Measurements from ENCODE around the gene QPCTL.
A peak's percentile ranks its signal among the peaks of the same experiment; 100 is the strongest.
"Not testable (repeated sequence)": the region's sequence is repeated elsewhere in the genome, so short reads cannot be mapped to it uniquely, and the experiment has no call there.

QPCTL gene

DNA sequence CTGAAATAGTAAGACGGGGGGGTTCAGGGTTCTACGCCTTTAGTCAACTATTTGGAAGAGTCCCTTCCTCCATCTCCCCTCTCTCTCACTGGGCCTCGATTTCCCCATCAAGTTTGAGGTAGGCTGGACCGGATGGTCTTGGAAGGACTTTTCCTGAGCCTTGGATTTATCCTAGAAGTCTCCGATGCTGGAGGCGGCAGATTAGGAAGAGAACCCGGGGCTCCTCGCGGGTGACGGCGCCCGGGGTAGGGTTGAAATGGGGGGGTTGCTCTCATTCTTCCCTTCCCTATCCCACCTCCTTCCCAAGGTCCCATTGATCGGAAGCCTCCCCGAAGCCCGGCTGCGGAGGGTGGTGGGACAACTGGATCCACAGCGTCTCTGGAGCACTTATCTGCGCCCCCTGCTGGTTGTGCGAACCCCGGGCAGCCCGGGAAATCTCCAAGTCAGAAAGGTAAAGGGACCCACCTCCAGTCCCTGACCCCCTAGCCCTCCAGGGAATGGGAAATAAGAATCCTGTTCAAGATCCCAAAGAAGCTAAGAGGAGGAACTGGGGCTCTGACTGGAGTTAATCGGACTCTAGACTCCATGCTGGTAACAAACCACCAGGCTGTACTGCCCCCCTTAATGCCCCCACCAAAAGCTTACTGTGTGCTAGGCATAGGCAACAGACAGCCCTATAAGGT lies 781 bp downstream of the QPCTL start:
- Mint-ChIP-seq H3K4me1 (ENCODE audit: low read depth) (peaks cover 25% of the 10 kb centered on the region), H3K27ac (peak overlapping the region; percentile 99), H3K36me3 (peaks cover 8% of the 10 kb centered on the region), H3K9me3 (ENCODE audit: low read depth) (no peaks in the 10 kb centered on the region), H3K4me3 (peak overlapping the region; percentile 98), H3K27me3 (no peaks in the 10 kb centered on the region)

DNA sequence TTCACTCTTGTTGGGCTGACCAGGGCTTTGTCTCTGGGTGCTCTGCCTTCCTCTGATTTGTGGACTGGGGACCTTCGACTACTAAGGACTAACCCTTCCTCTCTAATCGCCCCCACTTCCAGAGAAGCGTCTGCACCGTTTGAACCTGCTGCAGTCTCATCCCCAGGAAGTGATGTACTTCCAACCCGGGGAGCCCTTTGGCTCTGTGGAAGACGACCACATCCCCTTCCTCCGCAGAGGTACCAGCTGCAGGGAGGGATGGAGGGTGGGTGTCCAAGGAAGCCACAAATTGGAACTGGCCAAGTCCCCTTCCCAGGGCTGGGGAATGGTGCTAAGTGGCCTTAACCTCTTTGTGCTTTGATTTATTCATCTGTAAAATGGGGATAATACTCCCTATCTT lies 9.2 kb downstream of the QPCTL start:
- Mint-ChIP-seq H3K4me3 (no peak overlapping the region), H3K4me1 (ENCODE audit: low read depth) (peaks cover 6% of the 10 kb centered on the region), H3K9me3 (ENCODE audit: low read depth) (no peaks in the 10 kb centered on the region), H3K27ac (no peak overlapping the region), H3K27me3 (no peaks in the 10 kb centered on the region), H3K36me3 (peaks cover 7% of the 10 kb centered on the region)

DNA sequence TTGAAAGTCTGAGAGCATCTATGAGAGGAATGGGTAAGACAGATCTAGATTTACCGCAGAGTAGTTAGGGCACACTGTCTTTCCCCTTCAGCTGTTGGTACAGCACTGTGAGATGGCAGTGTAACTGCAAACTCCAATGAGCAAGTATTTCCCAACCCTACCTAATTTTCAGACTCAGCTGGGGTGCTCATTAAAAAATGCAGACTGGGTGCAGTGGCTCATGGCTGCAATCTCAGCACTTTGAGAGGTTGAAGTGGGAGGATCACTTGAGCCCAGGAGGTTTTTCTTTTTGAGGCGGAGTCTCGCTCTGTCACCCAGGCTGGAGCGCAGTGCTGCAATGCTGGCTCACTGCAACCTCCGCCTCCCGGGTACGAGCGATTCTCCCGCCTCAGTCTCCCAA lies 12.6 kb downstream of the QPCTL start:
- Mint-ChIP-seq H3K36me3 (peaks cover 3% of the 10 kb centered on the region), H3K4me3 (no peak overlapping the region), H3K4me1 (ENCODE audit: low read depth) (peaks cover 7% of the 10 kb centered on the region), H3K27me3 (no peaks in the 10 kb centered on the region), H3K27ac (no peak overlapping the region), H3K9me3 (ENCODE audit: low read depth) (no peaks in the 10 kb centered on the region)

DNA sequence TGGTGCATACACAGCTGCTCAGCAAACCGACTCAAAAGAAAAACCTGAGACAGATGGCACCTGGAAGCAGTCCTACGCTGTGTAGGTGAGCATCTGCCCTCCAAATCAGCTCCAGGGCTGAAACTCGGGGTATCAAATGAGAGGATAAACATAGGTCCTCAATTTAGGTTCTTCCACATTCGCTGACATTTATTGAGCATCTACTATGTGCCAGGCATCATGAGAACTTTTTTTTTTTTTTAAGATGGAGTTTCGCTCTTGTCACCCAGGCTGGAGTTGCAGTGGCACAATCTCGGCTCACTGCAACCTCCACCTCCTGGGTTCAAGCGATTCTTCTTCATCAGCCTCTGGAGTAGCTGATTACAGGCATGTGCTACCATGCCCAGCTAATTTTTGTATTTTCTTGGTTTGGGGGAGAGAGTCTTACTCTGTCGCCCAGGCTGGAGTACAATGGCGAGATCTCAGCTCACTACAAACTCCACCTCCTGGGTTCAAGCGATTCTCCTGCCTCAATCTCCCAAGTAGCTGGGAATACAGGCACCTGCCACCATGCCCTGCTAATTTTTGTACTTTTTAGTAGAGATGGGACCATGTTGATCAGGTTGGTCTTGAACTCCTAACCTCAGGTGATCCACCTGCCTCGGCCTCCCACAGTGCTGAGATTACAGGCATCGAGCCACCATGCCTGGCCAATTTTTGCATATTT lies 13.4 kb downstream of the QPCTL start:
- Mint-ChIP-seq H3K9me3 (ENCODE audit: low read depth) (no peaks in the 10 kb centered on the region), H3K27ac (no peak overlapping the region), H3K4me1 (ENCODE audit: low read depth) (peaks cover 13% of the 10 kb centered on the region), H3K4me3 (no peak overlapping the region), H3K27me3 (no peaks in the 10 kb centered on the region), H3K36me3 (peaks cover 3% of the 10 kb centered on the region)

DNA sequence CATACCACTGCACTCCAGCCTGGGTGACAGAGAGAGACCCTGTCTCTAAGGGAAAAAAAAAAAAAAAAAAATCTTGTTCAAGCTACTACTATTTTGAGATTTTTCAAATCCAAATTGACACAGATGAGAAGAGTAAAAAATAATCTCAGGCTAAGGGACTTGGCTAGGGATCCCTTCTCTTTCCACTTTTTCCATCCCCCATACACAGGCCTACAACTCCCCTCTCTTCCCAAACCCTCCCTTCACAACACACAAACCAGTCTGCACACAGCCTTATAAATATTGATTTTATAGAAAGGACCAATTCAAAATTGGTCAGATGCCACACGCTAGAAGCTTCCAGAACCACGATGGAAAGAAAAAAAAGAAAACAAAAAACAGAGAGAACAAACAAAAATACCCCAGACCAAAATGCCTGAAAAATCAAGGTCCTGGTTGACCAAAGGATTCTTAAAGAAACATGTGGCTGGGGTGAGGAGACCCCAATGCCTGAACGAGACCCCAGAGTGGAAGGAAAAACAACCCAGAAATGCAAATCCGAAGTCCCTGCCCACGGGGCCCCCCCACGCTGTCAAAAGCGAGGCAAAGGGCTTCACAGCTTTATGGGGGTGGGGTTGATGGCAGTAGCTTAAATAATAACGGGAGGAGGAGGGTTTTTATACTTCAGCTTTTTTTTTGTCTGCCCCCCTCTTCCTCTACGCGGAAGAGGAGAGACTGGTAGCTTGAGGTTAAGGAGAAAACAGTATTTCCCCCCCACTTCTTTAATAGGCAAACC lies 18.1 kb downstream of the QPCTL start:
- Mint-ChIP-seq H3K27ac (peak overlapping the region; percentile 69), H3K4me3 (no peak overlapping the region)

DNA sequence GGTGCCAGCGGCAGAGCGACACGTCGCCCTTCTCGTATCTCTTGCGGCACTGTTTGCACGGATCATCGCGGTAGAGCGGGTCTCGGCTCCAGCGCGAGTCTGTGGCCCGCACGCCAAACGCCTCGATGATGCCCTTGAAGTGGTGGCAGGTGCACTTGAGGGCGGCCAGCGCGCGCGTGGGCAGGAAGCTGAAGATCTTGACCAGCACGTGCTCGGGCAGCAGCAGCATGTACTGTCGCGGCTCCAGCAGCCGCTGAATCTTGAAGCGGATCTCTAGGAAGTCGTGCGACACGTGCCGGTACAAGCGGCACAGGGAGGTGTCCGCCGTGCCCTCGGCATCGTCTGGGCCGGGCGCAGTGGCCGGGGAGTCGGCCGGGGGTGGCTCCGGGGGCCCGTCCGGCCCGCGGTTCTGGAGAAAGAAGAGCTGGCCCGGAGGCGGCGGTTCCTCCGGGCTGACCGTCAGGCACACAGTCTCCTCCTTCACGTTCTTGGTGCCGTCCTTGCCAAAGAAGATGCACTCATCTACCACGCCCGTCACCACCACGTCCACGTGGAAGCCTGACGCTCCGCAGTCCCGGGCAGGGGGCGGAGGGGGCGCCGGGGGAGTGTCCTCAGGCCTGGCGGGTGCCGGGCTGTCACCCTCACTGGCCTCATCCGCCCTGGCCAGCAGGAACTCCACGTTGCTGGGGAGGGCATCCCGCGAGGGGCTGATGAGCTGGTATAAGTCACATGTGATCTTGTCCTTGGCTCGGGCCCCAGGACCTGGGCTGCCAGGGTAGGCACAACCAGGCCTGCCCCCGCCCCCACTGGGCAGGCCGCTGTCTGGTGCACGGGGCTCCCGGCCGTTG lies 19.6 kb downstream of the QPCTL start:
- Mint-ChIP-seq H3K9me3 (ENCODE audit: low read depth) (no peaks in the 10 kb centered on the region), H3K27me3 (no peaks in the 10 kb centered on the region), H3K27ac (no peak overlapping the region), H3K4me1 (ENCODE audit: low read depth) (peaks cover 35% of the 10 kb centered on the region), H3K36me3 (no peaks in the 10 kb centered on the region), H3K4me3 (no peak overlapping the region)

More for the DNA sequence above, 18.1 kb downstream of the QPCTL start:
- Mint-ChIP-seq H3K27me3 (no peaks in the 10 kb centered on the region), H3K4me1 (ENCODE audit: low read depth) (peaks cover 26% of the 10 kb centered on the region), H3K9me3 (ENCODE audit: low read depth) (no peaks in the 10 kb centered on the region), H3K36me3 (no peaks in the 10 kb centered on the region)

DNA sequence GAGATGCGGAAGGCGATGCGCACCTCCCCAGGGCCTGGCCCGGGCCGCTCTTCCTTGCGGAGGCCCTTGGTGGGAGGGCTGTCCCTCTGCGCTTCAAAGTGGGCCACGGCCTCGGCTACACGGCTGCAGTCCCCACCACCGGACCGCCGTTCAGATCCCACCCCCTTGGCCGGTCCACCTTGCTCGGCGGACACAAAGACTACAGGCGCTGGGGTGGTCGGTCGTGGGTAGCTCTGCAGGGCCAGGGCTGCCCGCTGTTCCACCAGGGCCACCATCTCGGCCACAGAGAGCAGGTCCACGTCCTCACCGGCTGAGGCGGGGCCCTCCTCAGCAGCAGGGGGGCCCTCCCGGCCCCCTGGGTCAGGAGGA lies 20.2 kb downstream of the QPCTL start:
- H3K4me3 Mint-ChIP-seq, result no peak overlapping the region
- H3K27ac Mint-ChIP-seq, result no peak overlapping the region
- no peaks in the 10 kb centered on the region for H3K9me3 Mint-ChIP-seq (ENCODE audit: low read depth)
- no peaks in the 10 kb centered on the region for H3K36me3 Mint-ChIP-seq
- H3K27me3 Mint-ChIP-seq, result no peaks in the 10 kb centered on the region
- peaks cover 40% of the 10 kb centered on the region for H3K4me1 Mint-ChIP-seq (ENCODE audit: low read depth)

DNA sequence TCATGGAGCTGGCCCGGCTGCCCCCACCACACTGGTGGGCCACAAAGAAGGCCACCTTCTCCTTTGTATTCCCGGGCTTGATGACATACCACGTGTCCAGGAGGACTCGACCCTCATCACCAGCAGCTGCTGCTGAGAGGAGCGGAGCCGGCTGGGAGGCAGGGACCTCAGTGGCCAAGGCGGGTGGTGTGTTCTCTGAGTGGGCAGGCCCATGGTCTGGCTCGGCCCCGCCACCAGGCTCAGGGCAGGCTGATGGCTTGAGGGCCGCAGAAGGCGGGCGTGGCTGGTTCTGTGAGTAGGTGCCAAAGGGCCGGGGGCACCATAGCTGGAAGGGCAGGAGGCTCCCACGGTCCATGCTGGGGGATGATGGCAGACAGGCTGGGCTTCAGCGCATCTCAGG lies 20.7 kb downstream of the QPCTL start:
- Mint-ChIP-seq H3K27me3 (no peaks in the 10 kb centered on the region), H3K36me3 (no peaks in the 10 kb centered on the region), H3K27ac (no peak overlapping the region), H3K4me3 (no peak overlapping the region), H3K9me3 (ENCODE audit: low read depth) (no peaks in the 10 kb centered on the region), H3K4me1 (ENCODE audit: low read depth) (peaks cover 44% of the 10 kb centered on the region)

DNA sequence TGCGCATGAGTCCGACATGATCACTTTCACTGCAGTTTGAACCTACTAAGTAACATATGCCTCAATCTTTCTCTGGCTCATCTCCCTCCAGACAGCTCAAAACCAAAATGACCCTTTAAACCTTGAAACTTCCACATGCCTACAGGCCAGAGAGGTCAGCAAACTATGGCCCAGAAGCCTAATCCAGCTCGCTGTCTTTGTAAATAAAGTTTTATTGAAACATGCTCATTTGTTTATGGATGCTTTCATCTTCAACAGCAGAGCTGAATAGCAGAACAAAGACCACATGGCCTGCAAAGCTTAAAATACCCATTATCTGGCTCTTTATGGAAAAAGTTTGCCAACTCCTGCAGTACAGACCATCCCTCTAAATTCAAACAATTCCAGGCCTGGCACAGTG lies 22.7 kb downstream of the QPCTL start:
- no peaks in the 10 kb centered on the region for H3K27me3 Mint-ChIP-seq
- peaks cover 4% of the 10 kb centered on the region for H3K36me3 Mint-ChIP-seq
- no peaks in the 10 kb centered on the region for H3K9me3 Mint-ChIP-seq (ENCODE audit: low read depth)
- H3K4me3 Mint-ChIP-seq, result peak overlapping the region; percentile 20
- H3K4me1 Mint-ChIP-seq (ENCODE audit: low read depth), result peaks cover 49% of the 10 kb centered on the region
- no peak overlapping the region for H3K27ac Mint-ChIP-seq

DNA sequence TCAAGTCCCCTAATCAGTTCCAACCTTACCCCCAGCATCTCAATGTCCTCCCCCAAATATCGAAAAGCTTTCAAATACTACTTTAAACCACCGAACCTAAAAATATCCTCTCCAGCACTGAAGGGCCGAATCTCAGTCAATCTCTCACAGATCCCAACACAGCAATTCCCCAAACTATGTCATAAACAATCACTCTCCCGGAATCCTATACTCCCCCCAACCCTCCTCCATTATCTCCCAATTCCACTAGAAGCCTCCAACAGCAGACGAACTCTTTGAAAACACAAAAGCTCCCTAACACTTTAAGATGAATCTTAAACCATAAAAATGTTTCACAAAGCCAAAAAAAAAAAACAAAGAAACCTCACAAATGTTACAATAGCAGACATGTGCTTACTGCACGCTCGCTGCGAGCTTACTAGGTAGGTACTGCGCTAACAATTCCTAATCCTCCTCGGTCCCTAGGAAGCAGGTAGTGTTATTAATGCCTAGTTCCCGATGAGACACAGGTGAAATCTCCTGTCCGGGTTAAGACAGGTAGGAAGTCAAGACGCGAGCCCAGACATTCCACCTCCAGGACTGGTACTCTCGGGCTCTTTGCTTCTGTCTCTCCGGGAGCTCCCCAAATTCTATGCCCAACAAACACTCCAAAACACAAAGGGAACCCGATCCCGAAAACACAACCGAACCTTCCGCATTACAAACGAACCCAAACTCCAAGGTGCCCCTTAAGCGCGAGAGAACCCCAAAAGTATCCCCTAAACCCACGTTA lies 24.1 kb downstream of the QPCTL start:
- no peaks in the 10 kb centered on the region for H3K9me3 Mint-ChIP-seq (ENCODE audit: low read depth)
- H3K27ac Mint-ChIP-seq, result peak overlapping the region; percentile 97
- H3K36me3 Mint-ChIP-seq, result peaks cover 4% of the 10 kb centered on the region
- H3K27me3 Mint-ChIP-seq, result no peaks in the 10 kb centered on the region
- H3K4me1 Mint-ChIP-seq (ENCODE audit: low read depth), result peaks cover 42% of the 10 kb centered on the region
- H3K4me3 Mint-ChIP-seq, result peak overlapping the region; percentile 94

DNA sequence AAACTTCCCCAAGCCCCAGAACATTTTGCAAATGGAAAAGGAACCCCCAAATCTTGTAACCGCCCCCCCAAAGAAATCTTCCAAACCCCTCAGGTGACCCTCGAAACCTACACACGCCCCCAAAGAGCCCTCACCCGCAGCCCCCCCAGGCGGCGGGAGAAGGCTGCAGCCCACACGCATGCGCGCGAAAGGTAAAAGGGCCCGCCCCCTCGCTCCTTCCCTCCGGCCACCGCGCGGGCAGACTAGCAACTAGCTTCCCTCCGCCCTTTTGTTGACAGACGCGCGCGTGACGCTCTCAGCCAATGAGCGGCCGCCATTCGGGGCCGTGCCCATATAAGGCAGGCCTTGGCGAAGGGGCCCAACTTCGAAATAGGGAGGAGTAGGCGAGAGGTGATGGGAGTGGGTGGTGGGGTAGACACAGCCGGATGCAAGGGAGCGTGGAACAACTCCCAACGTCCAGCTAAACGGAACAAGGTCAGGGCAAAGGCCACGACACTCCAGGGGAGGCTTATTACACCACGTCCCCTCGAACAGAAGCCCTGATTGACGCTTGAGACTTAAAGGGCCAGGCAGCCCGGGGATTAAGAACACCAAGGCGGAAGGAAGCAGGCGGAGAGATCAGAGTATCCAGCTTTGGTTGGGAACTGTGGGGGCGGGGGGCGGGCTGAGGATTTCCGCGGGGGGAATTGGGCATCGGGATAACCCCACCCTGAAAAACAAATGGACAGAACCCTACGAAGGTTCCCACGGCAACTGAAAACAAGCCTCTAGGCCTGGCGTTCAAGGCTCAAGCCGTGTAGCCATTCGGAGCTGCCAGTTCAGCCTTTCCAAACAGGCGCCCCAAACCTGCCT lies 24.9 kb downstream of the QPCTL start:
- Mint-ChIP-seq H3K36me3 (peaks cover 4% of the 10 kb centered on the region), H3K4me1 (ENCODE audit: low read depth) (peaks cover 42% of the 10 kb centered on the region), H3K27ac (peak overlapping the region; percentile 97), H3K4me3 (peak overlapping the region; percentile 94), H3K9me3 (ENCODE audit: low read depth) (no peaks in the 10 kb centered on the region), H3K27me3 (no peaks in the 10 kb centered on the region)

DNA sequence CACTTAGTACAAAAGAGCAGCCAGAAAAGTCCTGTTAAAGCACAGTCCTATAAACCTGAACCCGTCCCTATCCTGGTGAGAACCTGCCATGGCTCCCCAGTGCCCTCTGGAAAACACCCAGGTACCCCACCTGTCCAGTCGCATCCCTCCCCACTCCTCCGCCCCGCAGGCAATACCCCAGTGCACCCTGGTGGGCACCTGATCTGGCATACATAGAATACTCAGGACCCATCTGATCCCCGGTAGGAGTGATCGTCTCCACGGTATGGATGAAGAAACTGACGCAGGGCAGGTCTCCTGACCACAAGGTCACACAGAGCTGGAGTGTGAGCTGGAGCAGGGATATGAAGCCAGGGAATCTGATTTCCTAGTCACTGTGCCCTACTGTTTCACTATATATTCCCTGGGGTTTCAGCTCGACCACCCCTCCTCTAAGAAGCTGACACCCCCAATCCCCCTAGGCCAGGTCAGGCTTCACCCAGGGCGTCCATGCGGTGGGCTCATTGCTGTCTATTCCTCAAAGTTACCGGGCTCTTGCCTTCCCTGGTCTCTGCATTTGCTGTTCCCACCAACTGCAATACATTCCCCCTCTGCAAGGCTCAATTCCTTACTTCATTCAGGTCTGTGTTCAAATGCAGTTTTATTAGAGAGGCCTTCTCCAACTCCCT lies 25.7 kb downstream of the QPCTL start:
- H3K27ac Mint-ChIP-seq, result peak overlapping the region; percentile 77
- peaks cover 4% of the 10 kb centered on the region for H3K36me3 Mint-ChIP-seq
- H3K9me3 Mint-ChIP-seq (ENCODE audit: low read depth), result no peaks in the 10 kb centered on the region

DNA sequence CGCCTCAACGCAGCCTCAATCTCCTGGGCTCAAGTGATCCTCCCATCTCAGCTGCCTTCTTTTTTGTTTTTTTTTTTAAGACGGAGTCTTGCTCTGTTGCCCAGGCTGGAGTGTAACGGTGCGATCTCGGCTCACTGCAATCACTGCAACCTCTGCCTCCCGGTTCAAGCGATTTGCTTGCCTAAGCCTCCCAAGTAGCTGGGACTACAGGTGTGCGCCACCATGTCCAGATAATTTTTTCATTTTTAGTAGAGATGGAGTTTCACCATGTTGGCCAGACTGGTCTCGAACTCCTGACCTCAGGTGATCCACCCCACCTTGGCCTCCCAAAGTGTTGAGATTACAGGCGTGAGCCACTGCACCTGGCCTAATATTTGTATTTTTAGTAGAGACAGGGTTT lies 27.6 kb downstream of the QPCTL start:
- not testable (repeated sequence) for H3K4me3 Mint-ChIP-seq, H3K36me3 Mint-ChIP-seq

More for the DNA sequence above, 25.7 kb downstream of the QPCTL start:
- Mint-ChIP-seq H3K4me1 (ENCODE audit: low read depth) (peaks cover 44% of the 10 kb centered on the region), H3K4me3 (peak overlapping the region; percentile 94), H3K27me3 (no peaks in the 10 kb centered on the region)

More for the DNA sequence above, 27.6 kb downstream of the QPCTL start:
- H3K9me3 Mint-ChIP-seq (ENCODE audit: low read depth); H3K27me3 Mint-ChIP-seq; H3K27ac Mint-ChIP-seq: not testable (repeated sequence)
- peaks cover 41% of the 10 kb centered on the region for H3K4me1 Mint-ChIP-seq (ENCODE audit: low read depth)

Measured in activated naive CD8-positive, alpha-beta T cell (primary cell).